ENCODE measurements around the gene SMAD1.

Gene SMAD1

DNA sequence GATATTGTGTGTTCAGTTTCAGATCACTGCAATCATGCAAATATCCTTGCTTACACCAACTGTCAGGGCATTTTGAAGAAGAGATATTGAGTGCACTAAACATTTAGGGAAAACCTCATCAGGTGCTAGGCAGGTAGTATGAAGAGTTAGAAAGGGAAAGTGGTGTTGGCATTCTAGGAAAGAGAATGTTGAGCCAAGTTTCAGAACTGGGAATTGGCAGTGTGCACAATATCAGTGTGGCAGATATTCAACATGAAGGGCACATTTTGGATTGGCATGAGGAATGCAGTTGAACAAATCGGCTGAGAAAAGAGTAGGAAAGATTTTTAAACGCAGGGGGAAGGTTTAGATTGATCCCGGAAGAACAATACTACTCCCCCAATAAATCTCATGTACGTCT lies 43.4 kb upstream of the SMAD1 start:
- ChIA-PET POLR2A (no interaction called here), CTCF (no interaction called here)
- no peak for DNase-seq (ENCODE audit: extremely low spot score)
- no peak for TF ChIP-seq ELF4 (IDR thresholded peaks at IDR 0.05)
- no peak for TF ChIP-seq SP1 (IDR thresholded peaks at IDR 0.05)
- TF ChIP-seq HDGF (IDR thresholded peaks at IDR 0.05; ENCODE audit: borderline replicate concordance), result no peak
- no peak for TF ChIP-seq L3MBTL2 (conservative IDR thresholded peaks at IDR 0.05)
- TF ChIP-seq ARNT (IDR thresholded peaks at IDR 0.05), result no peak

- no peak for TF ChIP-seq SP1 (IDR thresholded peaks at IDR 0.05)
- TF ChIP-seq LEF1 (IDR thresholded peaks at IDR 0.05; ENCODE audit: borderline replicate concordance), result no peak
- TF ChIP-seq PKNOX1 (IDR thresholded peaks at IDR 0.05), result no peak
- no peak for TF ChIP-seq SUZ12 (IDR thresholded peaks at IDR 0.05)
- TF ChIP-seq BHLHE40 (IDR thresholded peaks at IDR 0.05; ENCODE audit: borderline replicate concordance), result no peak
- no peak for TF ChIP-seq CTBP1 (IDR thresholded peaks at IDR 0.05; ENCODE audit: borderline replicate concordance)
- TF ChIP-seq FOXK2 (IDR thresholded peaks at IDR 0.05), result no peak
- TF ChIP-seq HDGF (IDR thresholded peaks at IDR 0.05; ENCODE audit: borderline replicate concordance), result no peak
- no peak for TF ChIP-seq FOXM1 (IDR thresholded peaks at IDR 0.05; ENCODE audit: borderline replicate concordance)
- no peak for TF ChIP-seq FOXA1 (IDR thresholded peaks at IDR 0.05)
- no peak for TF ChIP-seq ARNT (IDR thresholded peaks at IDR 0.05)
- no peak for TF ChIP-seq ZNF384 (IDR thresholded peaks at IDR 0.05)
- TF ChIP-seq L3MBTL2 (conservative IDR thresholded peaks at IDR 0.05), result no peak
- ChIA-PET CTCF (no interaction called here), POLR2A (no interaction called here)
- no peak for DNase-seq (ENCODE audit: extremely low spot score)
Measured at GRCh38 chr4:145440292-145441007, 41.2 kb upstream of the SMAD1 start.

DNA sequence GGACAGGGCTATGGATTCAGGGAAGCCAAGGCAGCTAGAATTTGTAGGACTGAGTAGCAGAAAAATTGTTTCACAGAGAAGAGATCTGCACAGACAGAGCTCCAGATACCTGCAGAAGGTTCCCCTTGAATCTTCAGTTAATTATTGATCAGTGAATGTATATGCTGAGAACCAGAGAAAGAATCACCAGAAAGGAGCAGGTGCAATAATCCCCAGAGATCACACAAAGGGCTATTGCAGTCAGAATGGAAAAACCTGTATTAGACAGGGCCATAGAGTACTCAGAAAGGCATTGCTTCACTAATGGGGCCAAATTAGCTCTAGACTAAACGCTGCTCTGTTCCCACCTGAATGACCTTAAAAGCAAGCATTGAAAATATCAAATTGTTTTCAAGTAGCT lies 35.5 kb upstream of the SMAD1 start:
- TF ChIP-seq ARNT (IDR thresholded peaks at IDR 0.05), result no peak
- TF ChIP-seq BHLHE40 (IDR thresholded peaks at IDR 0.05; ENCODE audit: borderline replicate concordance), result no peak
- no peak for TF ChIP-seq PKNOX1 (IDR thresholded peaks at IDR 0.05)
- TF ChIP-seq HDGF (IDR thresholded peaks at IDR 0.05; ENCODE audit: borderline replicate concordance), result no peak
- TF ChIP-seq CTBP1 (IDR thresholded peaks at IDR 0.05; ENCODE audit: borderline replicate concordance), result no peak
- TF ChIP-seq SP1 (IDR thresholded peaks at IDR 0.05), result no peak
- TF ChIP-seq FOXA1 (IDR thresholded peaks at IDR 0.05), result no peak
- no peak for TF ChIP-seq TARDBP (IDR thresholded peaks at IDR 0.05)
- CTCF ChIA-PET, result interaction anchor here (0.7 kb wide), 1 partner anchor 111 kb away, joined by 3 read pairs; no protein-coding TSS in a partner anchor
- DNase-seq (ENCODE audit: extremely low spot score), result no peak
- POLR2A ChIA-PET, result no interaction called here

GRCh38 chr4:145451895-145452294 lies 29.8 kb upstream of the SMAD1 start:
- no peak for DNase-seq (ENCODE audit: extremely low spot score)
- ChIA-PET CTCF (no interaction called here), POLR2A (no interaction called here)
- TF ChIP-seq L3MBTL2 (conservative IDR thresholded peaks at IDR 0.05) (no peak), FOXM1 (IDR thresholded peaks at IDR 0.05; ENCODE audit: borderline replicate concordance) (no peak), BHLHE40 (IDR thresholded peaks at IDR 0.05; ENCODE audit: borderline replicate concordance) (no peak), PKNOX1 (IDR thresholded peaks at IDR 0.05) (no peak), SP1 (IDR thresholded peaks at IDR 0.05) (no peak)

DNA sequence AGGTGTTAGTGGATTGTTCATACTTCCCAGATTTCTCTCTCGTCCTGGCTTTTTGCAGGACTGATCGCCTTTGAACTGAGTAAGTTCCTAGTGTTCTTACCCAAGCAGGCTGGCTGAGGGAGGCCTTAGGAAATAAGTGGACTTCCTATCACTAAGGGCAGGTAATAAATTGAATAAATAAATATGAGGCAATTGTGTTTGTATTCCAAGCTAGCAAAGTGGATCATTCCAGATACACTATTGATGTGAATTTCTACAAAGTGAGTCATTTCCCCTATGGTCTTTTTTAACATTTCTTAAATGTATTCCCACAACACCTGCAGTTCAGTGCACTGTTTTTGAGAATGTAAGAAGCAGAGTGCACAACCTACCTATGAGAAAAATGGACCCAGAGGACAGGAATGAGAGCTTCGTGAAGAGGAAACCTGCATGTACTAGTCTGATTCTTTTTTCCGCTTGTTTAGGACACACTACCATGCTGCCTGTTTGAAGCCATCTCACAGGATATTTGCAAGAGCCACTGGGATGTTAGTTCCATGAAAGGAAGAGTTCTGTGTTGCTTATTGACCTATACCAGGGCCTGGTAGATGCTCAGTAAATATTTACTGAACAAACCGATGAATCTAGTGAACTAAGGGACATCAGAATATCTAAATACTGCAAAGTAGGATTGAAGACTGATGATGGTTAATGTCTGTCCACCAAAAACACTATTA lies 29.0 kb upstream of the SMAD1 start:
- POLR2A ChIA-PET, result no interaction called here

DNA sequence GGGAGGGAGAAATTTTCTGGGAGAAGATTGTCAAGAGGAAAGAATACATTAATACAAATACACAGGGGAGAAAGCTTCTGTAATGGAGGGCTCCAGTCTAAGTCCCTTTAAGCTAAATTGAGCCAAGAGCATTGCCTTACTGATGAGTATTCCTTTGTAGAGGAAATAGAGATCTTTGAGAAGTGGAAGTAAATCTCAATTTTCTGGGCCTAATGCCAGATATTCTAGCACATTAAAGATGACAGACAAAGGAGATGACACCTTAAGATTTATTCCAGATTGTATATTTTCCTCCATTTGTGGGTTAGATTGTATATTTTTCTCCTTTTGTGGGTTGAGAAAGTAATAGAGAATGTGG lies 28.5 kb upstream of the SMAD1 start:
- DNase-seq (ENCODE audit: extremely low spot score), result no peak
- POLR2A ChIA-PET, result no interaction called here
- CTCF ChIA-PET, result no interaction called here
- TF ChIP-seq ZNF384 (IDR thresholded peaks at IDR 0.05) (no peak), SUZ12 (IDR thresholded peaks at IDR 0.05) (no peak), L3MBTL2 (conservative IDR thresholded peaks at IDR 0.05) (no peak), FOXA1 (IDR thresholded peaks at IDR 0.05) (no peak), PKNOX1 (IDR thresholded peaks at IDR 0.05) (no peak), LEF1 (IDR thresholded peaks at IDR 0.05; ENCODE audit: borderline replicate concordance) (no peak), ELF4 (IDR thresholded peaks at IDR 0.05) (no peak)

More for the DNA sequence above, 29.0 kb upstream of the SMAD1 start:
- DNase-seq (ENCODE audit: extremely low spot score), result no peak
- TF ChIP-seq CTBP1 (IDR thresholded peaks at IDR 0.05; ENCODE audit: borderline replicate concordance) (no peak), TARDBP (IDR thresholded peaks at IDR 0.05) (no peak), FOXM1 (IDR thresholded peaks at IDR 0.05; ENCODE audit: borderline replicate concordance) (no peak), L3MBTL2 (conservative IDR thresholded peaks at IDR 0.05) (no peak), ELF4 (IDR thresholded peaks at IDR 0.05) (no peak), LEF1 (IDR thresholded peaks at IDR 0.05; ENCODE audit: borderline replicate concordance) (no peak), BHLHE40 (IDR thresholded peaks at IDR 0.05; ENCODE audit: borderline replicate concordance) (no peak), NFRKB (IDR thresholded peaks at IDR 0.05) (no peak), HDGF (IDR thresholded peaks at IDR 0.05; ENCODE audit: borderline replicate concordance) (no peak), ZNF384 (IDR thresholded peaks at IDR 0.05) (no peak), SP1 (IDR thresholded peaks at IDR 0.05) (no peak)
- CTCF ChIA-PET, result no interaction called here
